Activated naive CD8-positive, alpha-beta T cell treated with anti-CD3 and anti-CD28 coated beads, Interleukin-2, amount 50 U/mL, for 24 hours (primary cell): ENCODE measurements around the gene LZTS2.

Experiments used
- ATAC-seq: fragments of 150-1000 bp; cut with Tn5 transposase; one replicate; pipeline ENCODE4 v1.10.0; 2021
- DNase-seq: peaks from one replicate; pipeline ENCODE4 v3.0.0; 2021
- H3K27ac Mint-ChIP-seq: one replicate; pipeline ENCODE4 v1.8.0; 2021; ENCODE audit warnings: mild to moderate bottlenecking, mixed read lengths
- H3K27me3 Mint-ChIP-seq: one replicate; pipeline ENCODE4 v1.8.0; 2021; ENCODE audit warnings: mixed read lengths
- H3K36me3 Mint-ChIP-seq: one replicate; pipeline ENCODE4 v1.8.0; 2021; ENCODE audit warnings: low read depth, mixed read lengths
- H3K4me1 Mint-ChIP-seq: one replicate; pipeline ENCODE4 v1.8.0; 2021; ENCODE audit warnings: mixed read lengths
- H3K4me3 Mint-ChIP-seq: one replicate; pipeline ENCODE4 v1.8.0; 2021; ENCODE audit warnings: mild to moderate bottlenecking, moderate library complexity, mixed read lengths
- H3K9me3 Mint-ChIP-seq: one replicate; pipeline ENCODE4 v1.8.0; 2021; ENCODE audit warnings: mixed read lengths

LZTS2 gene

DNA sequence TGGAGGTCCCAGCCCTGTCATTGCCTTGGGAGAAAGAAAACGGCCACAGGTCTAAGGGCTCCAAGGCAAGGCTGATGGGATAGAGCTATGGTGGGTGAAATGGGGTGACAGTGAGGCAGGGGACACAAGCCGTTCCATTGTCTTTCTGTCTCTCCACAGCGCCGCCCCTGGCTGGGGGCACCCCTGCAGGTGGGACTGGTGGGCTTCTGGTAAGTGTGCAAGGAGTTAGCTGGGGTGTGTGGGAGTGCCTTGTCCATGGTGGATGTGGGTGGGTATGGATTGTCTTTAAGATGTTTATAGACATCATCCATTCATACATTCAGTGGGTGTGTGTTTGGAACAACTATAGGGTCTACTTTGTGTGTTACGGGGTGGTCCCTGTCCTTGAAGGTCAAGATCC is 38.9 kb downstream of the LZTS2 start:
- no peak for DNase-seq
- Mint-ChIP-seq H3K27me3 (no peaks in the 10 kb centered on the region), H3K4me1 (peaks cover 29% of the 10 kb centered on the region), H3K36me3 (peaks cover 4% of the 10 kb centered on the region), H3K9me3 (no peaks in the 10 kb centered on the region), H3K27ac (no peak overlapping the region), H3K4me3 (no peak overlapping the region)
- no peak for ATAC-seq

- Mint-ChIP-seq H3K27me3 (peaks cover 1% of the 10 kb centered on the region), H3K9me3 (no peaks in the 10 kb centered on the region), H3K4me1 (peaks cover 25% of the 10 kb centered on the region), H3K36me3 (peaks cover 4% of the 10 kb centered on the region), H3K4me3 (no peak overlapping the region), H3K27ac (no peak overlapping the region)
- ATAC-seq: no peak
- no peak for DNase-seq
Observed at GRCh38 chr10:101040061-101040460, 40.5 kb downstream of the LZTS2 start.

DNA sequence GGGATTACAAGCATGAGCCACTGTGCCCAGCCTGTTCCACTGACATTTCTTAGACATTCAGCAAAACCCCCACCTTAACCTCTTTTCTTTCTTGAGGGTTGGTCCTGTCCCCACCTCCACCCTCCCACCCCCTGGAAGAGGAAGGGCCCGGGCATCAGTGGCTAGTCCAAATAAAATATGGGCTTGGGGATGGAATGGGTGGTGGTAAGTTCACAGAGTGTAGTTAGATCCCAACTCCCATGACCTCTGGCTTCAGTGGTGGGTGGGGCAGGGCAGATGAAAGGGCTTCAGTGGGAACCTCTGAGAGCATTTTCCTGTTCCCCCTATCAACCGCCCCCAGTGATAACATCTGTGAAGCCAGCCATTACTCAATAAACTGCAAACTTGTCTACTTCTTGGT is 41.2 kb downstream of the LZTS2 start:
- DNase-seq: no peak
- H3K4me3 Mint-ChIP-seq: no peak overlapping the region
- H3K36me3 Mint-ChIP-seq: peaks cover 4% of the 10 kb centered on the region
- H3K4me1 Mint-ChIP-seq: peaks cover 25% of the 10 kb centered on the region
- peaks cover 1% of the 10 kb centered on the region for H3K27me3 Mint-ChIP-seq
- no peaks in the 10 kb centered on the region for H3K9me3 Mint-ChIP-seq
- no peak for ATAC-seq
- no peak overlapping the region for H3K27ac Mint-ChIP-seq

GRCh38 chr10:101041252-101041761 is 41.7 kb downstream of the LZTS2 start:
- no peak overlapping the region for H3K4me3 Mint-ChIP-seq
- no peak overlapping the region for H3K27ac Mint-ChIP-seq
- peaks cover 3% of the 10 kb centered on the region for H3K27me3 Mint-ChIP-seq
- H3K36me3 Mint-ChIP-seq: peaks cover 3% of the 10 kb centered on the region
- no peaks in the 10 kb centered on the region for H3K9me3 Mint-ChIP-seq
- ATAC-seq (peak; percentile 86), DNase-seq (peak; percentile 72)
- peaks cover 25% of the 10 kb centered on the region for H3K4me1 Mint-ChIP-seq

GRCh38 chr10:101042118-101042517 is 42.5 kb downstream of the LZTS2 start:
- DNase-seq (no peak), ATAC-seq (no peak)
- Mint-ChIP-seq H3K27ac (no peak overlapping the region), H3K36me3 (peaks cover 3% of the 10 kb centered on the region), H3K4me1 (peaks cover 25% of the 10 kb centered on the region), H3K9me3 (no peaks in the 10 kb centered on the region), H3K4me3 (peak overlapping the region; percentile 91), H3K27me3 (peaks cover 11% of the 10 kb centered on the region)

DNA sequence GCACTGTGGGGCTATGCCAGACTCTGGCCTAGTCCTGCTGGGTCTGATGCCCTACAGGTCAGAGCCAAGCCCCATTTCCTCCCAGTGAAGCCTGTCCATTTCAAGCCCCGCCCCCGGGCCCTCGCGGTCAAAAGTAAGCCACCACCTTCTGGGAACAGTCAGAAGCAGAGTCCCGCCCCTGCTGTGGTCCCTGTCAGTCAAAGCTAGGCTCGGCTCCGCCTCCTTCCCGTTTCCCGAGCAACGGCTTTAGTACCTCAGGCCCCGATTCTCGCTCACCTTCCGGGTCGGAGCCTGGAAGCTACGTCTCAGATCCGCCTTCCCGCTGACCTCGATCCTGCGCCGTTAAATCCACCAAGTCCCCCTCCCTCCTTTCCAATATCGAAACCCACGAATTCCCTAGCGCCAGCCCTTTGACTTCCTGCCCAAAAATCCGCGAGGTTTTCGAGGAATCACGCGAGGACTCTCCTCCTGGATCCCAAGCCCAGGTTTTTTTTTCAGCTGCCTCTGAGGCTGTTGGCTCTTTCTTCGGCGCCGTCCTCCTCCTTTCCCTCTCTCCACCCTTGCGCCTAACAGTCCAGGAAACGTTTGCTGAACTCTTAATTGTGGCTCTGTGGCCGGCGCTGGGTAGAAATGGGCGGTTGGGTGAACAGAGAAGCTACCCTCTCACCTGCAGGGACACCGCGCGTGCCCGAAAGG is 43.2 kb downstream of the LZTS2 start:
- Mint-ChIP-seq H3K9me3 (no peaks in the 10 kb centered on the region), H3K4me1 (peaks cover 25% of the 10 kb centered on the region), H3K27ac (peak overlapping the region; percentile 87), H3K27me3 (peaks cover 18% of the 10 kb centered on the region), H3K4me3 (peak overlapping the region; percentile 91), H3K36me3 (peaks cover 3% of the 10 kb centered on the region)
- peak; percentile 93 for DNase-seq
- peak; percentile 89 for ATAC-seq

- Mint-ChIP-seq H3K27ac (peak overlapping the region; percentile 87), H3K4me1 (peaks cover 27% of the 10 kb centered on the region), H3K9me3 (no peaks in the 10 kb centered on the region), H3K4me3 (peak overlapping the region; percentile 91), H3K36me3 (no peaks in the 10 kb centered on the region), H3K27me3 (peaks cover 23% of the 10 kb centered on the region)
- DNase-seq (no peak), ATAC-seq (no peak)
Observed at GRCh38 chr10:101043363-101043707, 43.7 kb downstream of the LZTS2 start.

- ATAC-seq (no peak), DNase-seq (no peak)
- peak overlapping the region; percentile 91 for H3K4me3 Mint-ChIP-seq
- H3K27me3 Mint-ChIP-seq: peaks cover 31% of the 10 kb centered on the region
- H3K4me1 Mint-ChIP-seq: peaks cover 31% of the 10 kb centered on the region
- H3K36me3 Mint-ChIP-seq: no peaks in the 10 kb centered on the region
- H3K9me3 Mint-ChIP-seq: no peaks in the 10 kb centered on the region
- no peak overlapping the region for H3K27ac Mint-ChIP-seq
Observed at GRCh38 chr10:101044117-101044516, 44.5 kb downstream of the LZTS2 start.

DNA sequence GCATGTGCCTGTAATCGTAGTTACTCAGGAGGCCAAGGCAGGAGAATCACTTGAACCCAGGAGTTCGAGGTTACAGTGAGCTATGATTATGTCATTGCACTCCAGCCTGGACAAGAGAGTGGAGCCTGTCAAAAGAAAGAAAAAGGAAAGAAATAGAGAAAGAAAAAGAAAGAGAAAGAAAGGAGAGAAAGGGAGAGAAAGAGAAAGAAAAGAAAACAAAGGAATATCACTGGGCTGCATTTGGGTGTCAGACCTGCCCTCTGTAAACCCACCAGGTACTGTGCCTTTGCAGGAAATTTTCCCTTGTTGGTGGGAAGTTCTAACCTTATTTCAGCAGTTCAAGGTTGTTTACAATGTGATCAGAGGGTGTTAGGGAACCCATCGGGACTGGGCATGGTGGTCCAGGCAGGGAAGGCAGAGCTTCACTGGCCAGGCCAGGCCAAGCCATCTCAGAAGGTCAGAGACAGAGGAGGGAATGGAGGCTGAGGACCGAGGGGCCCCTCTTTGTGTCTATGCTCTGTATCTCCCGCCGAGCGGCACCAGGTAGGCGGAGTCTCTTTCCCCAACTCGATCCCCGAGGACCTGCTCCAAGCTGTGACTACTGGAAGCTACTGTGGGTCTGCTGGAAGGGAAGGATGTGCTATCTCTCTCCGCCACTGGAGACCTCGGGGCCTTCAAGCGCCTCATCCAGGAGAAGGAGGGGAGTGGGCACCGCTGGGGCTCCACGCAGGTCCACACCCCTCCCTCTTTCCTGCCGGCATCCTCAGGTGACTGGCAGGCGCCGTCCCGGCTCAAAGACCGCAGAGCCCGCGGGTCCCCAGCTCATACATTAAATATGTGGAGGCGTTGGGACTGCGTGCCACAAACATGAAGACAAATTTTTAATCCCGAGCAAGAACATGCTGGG is 47.0 kb downstream of the LZTS2 start:
- H3K36me3 Mint-ChIP-seq: no peaks in the 10 kb centered on the region
- no peak overlapping the region for H3K4me3 Mint-ChIP-seq
- DNase-seq: no peak
- peaks cover 50% of the 10 kb centered on the region for H3K27me3 Mint-ChIP-seq
- no peak for ATAC-seq
- no peaks in the 10 kb centered on the region for H3K9me3 Mint-ChIP-seq
- no peak overlapping the region for H3K27ac Mint-ChIP-seq
- peaks cover 29% of the 10 kb centered on the region for H3K4me1 Mint-ChIP-seq

DNA sequence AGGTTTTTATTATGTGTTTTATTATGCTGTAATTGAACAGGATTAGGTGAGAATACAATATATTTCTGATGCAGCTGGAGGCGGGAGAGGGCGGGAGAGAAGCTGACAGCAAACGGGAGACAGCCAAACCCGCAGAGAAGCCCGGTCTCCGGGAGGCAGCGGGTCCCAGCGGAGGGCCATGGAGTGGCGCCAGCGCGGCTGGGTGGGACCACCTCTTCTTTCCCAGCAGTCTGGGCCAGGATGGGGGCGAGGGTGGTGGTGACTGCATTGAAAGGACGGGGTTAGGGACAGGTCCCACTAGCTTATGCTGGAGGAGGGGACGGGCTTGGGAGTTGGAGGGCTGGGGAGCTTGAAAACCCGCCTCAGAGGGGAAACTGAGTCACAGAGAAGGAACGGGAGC is 47.7 kb downstream of the LZTS2 start:
- no peaks in the 10 kb centered on the region for H3K36me3 Mint-ChIP-seq
- DNase-seq (no peak), ATAC-seq (no peak)
- H3K4me1 Mint-ChIP-seq: peaks cover 22% of the 10 kb centered on the region
- no peak overlapping the region for H3K4me3 Mint-ChIP-seq
- peaks cover 50% of the 10 kb centered on the region for H3K27me3 Mint-ChIP-seq
- H3K27ac Mint-ChIP-seq: no peak overlapping the region
- no peaks in the 10 kb centered on the region for H3K9me3 Mint-ChIP-seq

- Mint-ChIP-seq H3K4me1 (peaks cover 13% of the 10 kb centered on the region), H3K27ac (no peak overlapping the region), H3K9me3 (no peaks in the 10 kb centered on the region), H3K27me3 (peaks cover 50% of the 10 kb centered on the region), H3K36me3 (no peaks in the 10 kb centered on the region), H3K4me3 (no peak overlapping the region)
- DNase-seq (no peak), ATAC-seq (no peak)
Observed at GRCh38 chr10:101047961-101048892, 48.6 kb downstream of the LZTS2 start.

- Mint-ChIP-seq H3K36me3 (no peaks in the 10 kb centered on the region), H3K27me3 (peaks cover 49% of the 10 kb centered on the region), H3K9me3 (no peaks in the 10 kb centered on the region), H3K27ac (no peak overlapping the region), H3K4me1 (peaks cover 9% of the 10 kb centered on the region), H3K4me3 (no peak overlapping the region)
- DNase-seq (peak; percentile 87), ATAC-seq (peak; percentile 70)
Observed at GRCh38 chr10:101050208-101051069, 50.8 kb downstream of the LZTS2 start.

DNA sequence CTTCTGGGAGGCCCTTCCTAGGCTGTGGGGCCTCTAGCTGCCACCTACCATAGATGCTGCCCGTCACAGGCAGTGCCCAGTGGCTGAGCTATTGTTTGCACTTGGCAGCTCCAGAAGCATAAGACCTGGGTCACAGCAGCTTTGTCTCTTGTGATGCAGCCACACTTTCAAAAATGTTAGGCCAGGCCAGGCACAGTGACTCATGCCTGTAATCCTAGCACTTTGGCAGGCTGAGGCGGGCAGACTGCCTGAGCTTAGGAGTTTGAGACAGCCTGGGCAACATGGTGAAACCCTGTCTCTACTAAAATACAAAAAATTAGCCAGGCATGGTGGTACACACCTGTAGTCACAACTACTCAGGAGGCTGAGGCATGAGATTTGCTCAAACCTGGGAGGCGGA is 52.7 kb downstream of the LZTS2 start:
- Mint-ChIP-seq H3K4me3 (no peak overlapping the region), H3K36me3 (no peaks in the 10 kb centered on the region), H3K27ac (no peak overlapping the region), H3K27me3 (peaks cover 37% of the 10 kb centered on the region), H3K9me3 (no peaks in the 10 kb centered on the region), H3K4me1 (peaks cover 9% of the 10 kb centered on the region)
- DNase-seq (no peak), ATAC-seq (no peak)
